HG03103 (cell line): ENCODE results near the gene CACNG8.

Source experiments
- ATAC-seq: cut with Tn5 transposase; IDR thresholded peaks from one replicate; pipeline ENCODE4 v1.9.1; 2021; ENCODE audit warnings: low read depth; ENCODE audit not compliant: unreplicated experiment

CACNG8 gene

DNA sequence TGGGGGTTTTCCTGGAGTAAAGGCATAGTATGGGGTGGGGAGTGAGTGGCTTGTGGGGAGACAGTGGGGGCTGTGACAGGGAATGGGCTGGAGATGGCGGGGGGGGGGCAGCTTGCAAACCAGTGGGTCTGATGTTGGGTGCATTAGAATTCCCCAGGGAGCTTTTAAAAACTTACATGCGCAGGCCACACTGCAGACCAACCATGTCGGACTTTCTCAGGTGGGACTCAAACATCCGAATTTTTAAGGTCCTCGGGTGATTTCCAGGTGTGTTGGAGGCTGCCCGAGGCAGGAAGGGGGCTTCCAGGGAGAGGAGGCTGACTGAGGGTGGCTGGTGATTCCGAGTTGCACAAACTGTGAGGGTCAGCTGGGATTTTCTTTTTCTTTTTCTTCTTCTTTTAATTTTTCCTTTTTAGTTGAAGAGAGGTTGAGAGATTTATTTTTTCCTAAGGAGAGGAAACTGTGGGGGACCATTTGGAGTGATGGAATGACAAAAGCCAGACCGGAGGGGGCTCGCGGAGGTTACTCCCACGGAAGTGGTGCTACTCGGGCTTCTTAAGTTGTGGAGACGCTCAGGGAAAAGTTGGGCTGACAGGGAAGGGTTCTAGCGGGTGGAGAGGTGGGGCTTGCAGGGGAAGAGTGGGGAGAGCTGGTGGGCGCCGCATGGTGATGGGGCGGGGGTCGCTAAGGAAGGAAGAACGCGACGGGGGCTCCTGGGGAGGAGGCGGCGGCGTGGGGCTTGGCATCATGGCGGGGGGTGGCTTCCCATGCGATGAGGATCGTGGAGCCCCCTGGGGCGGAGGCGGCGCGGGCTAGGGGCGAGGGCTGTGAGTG, 997 bp upstream of the CACNG8 start:
- ATAC-seq, result no peak

DNA sequence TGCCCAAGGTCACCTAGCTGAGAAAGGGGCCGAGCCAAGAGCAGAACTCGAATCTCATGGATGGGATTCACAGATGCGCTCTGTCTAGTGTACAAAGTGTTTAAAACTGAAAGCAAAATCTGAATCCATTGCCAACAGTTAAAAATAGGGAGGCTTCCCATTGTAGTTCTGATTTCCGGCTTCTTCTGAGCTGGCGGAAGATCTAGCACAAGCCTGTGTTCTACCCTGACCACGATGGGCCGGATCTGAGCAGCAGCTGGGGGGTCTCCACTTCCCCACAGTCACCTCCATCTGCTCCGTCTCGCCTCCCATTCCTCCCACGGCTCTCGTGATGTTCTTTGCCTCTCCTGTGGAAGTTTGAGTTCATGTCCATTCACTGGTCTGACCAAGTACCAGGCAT, 2.4 kb downstream of the CACNG8 start:
- ATAC-seq, result no peak

DNA sequence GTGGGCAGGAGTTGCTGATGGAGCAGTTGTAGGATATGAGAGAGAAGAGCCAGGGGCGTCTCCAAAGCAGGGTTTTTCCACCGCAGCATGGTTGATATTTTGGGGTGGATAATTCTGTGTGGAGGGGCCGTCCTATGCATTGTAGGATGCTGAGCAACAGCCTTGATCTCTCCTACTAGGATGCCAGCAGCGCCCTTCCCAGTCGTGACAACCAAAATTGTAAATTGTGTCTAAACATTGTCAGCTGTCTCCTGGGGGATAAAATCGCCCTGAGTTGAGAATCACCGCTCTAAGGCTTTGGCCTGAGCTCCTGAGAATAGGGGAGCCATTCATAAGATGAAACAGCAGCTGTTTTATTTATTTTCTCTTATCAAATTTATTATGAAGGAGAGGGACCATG, 4.2 kb downstream of the CACNG8 start:
- ATAC-seq, result no peak

DNA sequence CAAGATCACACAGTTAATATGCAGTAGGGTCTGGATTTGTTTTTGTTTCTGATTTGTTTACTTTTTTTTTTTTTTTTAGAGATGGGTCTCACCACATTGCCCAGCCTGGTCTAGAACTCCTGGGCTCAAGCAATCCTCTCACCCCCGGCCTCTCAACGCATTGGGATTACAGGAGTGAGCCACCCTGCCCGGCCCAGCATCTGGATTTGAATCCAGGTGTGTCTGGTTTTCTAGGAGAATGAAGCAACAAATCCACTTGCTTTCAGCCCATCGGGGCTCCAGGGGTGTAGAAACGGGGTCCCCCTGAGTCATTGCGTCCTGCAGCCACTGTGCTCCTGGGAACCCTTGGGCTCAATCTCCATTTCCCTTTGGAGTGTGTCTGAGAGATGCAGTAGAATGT, 6.6 kb downstream of the CACNG8 start:
- no peak for ATAC-seq

DNA sequence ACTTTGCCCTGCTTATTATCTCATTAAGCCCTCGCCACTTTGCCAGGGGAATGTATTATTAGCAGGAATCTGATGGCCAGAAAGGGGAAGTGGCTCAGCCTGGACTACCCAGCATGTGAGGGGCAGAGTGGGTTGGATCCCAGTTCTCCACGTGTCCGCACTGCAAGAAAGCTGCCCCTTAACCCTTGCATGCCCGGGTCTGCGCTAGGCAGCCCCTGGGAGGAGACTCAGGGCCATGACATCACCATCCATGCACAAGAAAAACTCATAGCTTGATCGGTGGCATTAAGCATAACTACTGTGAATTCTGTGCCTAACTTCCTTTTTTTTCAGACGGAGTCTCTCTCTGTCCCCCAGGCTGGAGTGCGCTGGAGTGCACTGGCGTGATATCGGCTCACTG, 8.9 kb downstream of the CACNG8 start:
- no peak for ATAC-seq

DNA sequence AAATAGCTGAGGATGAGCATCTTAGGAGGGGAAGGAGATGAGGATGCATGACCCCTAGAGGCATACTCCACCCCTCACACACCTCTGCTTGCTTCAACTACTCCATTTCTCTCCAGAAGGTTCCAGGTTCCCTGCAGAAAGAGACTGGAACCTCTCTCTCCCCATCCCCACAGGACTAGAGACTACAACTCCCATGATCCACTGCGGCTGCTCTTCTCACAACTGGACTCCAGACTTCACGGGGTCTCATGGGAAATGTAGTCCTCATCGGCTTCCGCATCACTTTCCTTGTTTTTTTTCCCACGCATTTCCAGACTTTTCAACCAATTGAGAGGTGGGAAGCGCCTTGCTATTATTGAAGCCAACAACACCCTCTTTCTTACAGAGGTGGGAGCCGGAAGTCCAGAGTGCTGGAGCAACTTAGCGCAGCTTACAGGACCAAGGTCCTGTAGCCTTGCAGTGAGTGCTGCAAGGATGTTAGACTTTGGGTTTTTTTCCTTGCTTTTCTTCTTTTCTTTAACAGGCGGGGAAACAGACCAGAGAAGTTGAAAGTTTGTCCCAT, 14.8 kb downstream of the CACNG8 start:
- ATAC-seq, result no peak

DNA sequence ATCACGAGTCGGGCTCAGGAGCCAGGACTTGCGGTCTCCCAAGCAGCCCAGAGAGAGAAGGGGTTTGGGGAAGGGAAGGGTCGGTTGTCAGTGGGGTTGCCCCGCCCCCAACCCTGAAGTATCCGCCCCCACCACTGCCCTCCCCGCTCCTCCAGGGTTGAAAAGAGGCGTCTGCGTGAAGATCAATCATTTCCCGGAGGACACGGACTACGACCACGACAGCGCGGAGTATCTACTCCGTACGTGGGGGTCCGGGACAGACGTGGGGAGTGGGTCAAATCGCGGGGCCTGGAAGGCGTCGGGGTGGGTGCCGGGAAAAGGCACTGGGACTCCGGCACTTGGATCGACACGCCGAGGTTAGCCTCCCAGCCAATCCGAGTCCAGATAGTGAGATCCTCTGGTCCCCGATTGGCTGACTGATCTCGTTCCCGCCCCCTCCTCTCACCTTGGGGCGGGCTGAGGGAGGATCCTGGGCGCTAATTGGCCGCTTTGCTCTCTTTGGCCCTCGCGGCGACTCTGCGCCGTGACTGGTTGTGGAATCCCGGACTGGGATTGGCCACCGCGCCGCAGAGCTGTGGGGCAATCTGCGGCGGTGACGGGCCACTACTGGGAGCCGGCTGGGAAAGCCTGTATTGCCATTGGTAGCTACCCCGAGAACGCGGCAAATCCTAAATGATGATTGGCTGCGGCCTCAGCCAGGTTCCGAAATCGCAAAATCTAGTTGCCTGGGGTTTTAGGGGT, 15.4 kb downstream of the CACNG8 start:
- ATAC-seq, result no peak

DNA sequence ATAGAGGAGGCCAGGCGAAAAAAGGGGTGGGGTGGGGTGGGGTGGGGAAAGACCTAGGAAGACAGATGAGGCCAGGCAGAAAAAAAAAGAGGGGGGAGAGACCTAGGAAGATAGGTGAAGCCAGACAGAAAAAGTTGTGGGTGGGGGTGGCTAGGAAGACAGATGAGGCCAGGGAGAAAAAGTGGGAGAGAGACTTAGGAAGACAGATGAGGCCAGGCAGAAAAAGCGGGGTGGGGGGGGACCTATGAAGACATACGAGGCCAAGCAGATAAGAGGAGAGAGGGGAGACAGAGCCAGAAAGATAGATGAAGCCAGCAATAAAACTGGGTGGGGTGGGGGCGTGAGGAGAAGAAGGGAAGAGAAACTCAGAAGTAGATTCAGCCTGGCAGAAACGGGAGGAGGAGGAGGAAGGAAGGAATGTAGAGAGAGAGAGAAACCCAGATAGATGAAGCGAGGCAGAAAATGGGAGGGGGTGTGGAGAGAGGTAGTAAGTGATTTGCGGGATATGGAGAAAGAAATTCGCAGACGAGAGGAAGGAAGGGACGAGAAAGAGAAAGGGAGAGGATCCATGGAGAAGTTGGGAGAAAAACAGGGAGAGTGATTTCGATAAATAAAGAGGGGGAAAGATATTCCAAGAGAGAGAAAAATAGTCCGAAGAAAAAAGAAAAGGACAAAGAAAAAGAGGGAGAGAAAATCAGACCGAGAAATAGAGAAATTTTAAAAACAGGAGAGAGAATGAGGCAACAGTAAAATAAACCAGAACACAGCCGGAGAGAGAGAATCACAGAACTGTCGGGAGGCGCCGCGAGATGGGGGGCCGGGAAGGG, 16.5 kb downstream of the CACNG8 start:
- ATAC-seq, result no peak

DNA sequence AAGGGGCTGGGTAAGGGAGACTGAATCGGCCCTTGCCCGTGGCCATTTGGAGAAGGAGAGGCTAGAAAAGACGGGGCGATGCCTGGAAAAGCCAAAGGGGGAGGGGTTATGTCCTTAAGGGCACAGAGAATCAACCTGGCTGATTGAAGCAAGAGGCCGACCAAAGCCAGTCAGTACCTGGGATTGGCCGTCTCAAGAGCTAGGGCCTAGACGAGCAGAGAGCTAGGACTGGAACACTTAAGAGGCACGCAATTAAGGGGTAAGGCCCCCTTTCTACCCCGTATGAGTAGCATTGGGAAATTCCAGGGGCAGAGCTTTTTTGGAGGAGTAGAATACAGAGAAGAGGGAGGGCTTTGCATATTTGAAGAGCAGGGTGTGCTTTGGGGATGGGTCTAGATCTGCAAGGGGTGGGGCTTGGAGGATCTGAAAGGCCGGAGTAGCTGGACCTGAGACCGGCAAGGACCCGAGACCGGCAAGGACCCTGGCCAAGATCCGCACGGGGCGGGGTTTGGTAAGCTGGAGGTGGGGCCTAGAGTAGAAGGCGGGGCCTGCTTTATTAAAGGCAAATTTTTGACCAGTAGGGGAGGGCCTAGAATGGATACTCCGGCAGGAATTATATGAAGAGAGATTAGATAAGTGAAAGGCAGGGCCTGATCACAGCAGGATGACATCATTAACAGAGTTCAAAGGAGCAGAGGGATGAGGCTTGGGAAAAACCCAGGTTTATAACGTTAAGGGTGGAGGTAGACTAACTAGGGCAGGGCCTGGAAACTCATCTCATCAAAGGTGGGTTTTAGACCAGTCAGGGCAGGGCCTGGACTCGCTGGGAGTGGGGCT, 18.0 kb downstream of the CACNG8 start:
- ATAC-seq, result no peak

DNA sequence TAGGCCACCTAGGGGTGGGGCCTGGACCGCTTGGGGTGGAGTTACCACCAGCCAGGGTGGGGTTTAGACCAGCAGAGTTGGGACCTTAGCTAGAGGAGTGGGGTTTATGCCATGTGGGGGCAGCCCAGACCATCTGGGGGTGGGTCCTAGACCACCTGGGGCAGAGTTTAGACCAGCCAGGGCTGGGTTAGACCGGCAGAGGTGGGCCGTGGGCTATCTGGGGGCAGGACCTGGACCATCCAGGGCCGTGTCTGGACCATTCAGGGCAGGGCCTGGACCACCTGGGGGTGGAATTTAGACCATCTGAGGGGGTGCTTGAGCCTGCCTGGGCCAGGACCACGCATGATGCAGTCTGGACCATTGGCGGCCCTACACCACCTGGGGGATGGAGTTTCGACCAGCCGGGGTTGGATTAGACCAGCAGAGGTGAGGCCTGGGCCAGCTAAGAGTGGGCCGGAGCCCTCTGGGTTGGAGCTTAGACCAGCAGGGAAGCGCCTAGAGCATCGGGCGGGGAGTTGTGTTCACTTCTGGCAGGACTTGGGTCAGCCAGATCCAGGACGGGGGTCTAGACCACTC, 18.7 kb downstream of the CACNG8 start:
- ATAC-seq, result no peak

DNA sequence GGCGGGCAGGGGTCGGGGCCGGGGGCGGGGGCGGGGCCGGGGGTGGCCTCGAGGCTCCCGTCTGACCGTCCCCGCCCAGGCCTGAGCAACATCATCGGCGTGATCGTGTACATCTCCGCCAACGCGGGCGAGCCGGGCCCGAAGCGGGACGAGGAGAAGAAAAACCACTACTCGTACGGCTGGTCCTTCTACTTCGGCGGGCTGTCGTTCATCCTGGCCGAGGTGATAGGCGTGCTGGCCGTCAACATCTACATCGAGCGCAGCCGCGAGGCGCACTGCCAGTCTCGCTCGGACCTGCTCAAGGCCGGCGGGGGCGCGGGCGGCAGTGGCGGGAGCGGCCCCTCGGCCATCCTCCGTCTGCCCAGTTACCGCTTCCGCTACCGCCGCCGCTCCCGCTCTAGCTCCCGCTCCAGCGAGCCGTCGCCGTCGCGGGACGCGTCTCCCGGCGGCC, 19.3 kb downstream of the CACNG8 start:
- no peak for ATAC-seq

DNA sequence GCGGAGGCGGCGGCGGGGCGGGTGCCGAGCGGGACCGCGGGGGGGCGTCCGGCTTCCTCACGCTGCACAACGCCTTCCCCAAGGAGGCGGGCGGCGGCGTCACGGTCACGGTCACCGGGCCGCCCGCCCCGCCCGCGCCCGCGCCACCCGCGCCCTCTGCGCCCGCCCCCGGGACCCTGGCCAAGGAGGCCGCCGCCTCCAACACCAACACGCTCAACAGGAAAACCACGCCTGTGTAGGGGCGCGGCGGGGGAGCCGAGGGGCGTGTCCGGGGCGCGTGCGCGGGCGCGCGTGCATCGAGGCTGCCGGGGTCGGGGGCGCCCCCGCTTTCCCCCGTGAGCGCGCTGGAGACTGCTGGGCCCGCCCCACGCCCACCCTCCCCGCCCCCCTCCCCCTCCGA, 19.9 kb downstream of the CACNG8 start:
- ATAC-seq, result no peak

DNA sequence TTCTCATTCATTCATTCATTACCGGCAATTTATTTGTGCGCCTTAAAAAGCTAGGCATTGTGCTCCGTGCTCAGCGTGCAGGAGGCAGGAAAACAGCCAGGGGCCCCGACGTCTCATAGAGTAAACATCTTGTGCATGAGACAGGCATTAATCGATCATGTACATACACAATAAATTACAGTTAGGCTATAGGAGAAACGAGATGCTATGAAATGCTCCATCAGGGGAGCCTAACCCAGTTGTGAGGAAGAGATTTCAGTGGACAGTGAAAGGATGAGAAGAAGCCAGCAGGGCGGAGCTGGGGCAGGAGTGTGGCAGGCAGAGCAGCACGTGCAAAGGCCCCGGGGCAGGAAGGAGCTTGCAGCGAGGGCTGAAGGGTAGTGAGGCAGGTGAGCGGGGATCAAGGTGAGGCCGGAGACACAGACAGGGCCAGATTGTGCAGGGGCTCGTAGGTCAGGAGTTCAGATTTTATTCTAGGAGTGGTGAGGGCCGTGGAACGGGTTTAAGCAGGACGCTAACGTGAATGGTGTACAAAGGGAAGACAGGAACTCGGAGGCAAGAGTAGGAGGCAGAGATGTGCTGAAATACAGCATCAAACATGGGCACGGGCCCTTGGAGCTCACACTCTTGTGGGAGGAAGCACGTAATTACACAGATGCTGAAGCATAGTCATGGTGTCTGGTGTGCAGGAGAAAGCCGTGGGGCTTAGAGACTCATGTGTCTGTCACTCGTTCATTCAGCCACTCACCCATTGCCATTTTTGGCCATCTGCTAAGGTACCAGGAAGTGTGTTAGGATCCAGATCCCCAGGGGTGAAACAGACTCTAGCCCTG, 20.9 kb downstream of the CACNG8 start:
- no peak for ATAC-seq

DNA sequence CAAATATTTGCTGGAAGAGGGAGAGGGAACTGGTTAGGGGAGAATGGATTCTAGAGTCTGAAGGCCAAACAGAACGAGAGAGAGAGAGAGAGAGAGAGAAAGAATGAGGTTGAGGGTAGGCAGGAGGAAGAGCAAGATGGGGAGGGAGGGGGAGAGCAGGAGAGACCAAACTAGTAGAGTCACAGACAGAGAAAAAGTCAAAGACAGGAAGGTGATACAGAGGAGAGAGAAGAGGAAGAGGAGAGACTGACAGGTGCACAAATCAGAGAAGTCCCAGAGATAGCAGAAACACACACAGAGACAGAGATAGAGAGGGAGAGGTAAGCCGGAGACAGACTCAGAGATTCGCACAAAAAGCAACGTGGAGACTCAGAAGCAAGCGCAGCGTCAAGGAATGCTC, 23.1 kb downstream of the CACNG8 start:
- ATAC-seq, result no peak

DNA sequence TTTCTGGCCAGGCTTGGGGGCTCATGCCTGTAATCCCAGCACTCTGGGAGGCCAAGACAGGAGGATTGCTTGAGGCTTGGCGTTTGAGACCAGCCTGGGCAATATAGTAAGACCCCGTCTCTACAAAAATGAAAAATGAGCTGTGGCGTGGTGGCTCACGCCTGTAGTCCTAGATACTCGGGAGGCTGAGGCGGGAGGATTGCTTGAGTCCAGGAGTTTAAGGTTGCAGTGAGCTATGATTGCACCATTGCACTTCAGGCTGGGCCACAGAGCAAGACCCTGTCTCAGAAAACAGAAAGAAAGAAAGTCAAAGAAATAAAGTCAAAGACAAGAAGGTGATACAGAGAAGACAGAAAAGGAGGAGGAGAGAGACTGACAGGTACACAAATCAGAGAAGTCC, 26.2 kb downstream of the CACNG8 start:
- no peak for ATAC-seq

DNA sequence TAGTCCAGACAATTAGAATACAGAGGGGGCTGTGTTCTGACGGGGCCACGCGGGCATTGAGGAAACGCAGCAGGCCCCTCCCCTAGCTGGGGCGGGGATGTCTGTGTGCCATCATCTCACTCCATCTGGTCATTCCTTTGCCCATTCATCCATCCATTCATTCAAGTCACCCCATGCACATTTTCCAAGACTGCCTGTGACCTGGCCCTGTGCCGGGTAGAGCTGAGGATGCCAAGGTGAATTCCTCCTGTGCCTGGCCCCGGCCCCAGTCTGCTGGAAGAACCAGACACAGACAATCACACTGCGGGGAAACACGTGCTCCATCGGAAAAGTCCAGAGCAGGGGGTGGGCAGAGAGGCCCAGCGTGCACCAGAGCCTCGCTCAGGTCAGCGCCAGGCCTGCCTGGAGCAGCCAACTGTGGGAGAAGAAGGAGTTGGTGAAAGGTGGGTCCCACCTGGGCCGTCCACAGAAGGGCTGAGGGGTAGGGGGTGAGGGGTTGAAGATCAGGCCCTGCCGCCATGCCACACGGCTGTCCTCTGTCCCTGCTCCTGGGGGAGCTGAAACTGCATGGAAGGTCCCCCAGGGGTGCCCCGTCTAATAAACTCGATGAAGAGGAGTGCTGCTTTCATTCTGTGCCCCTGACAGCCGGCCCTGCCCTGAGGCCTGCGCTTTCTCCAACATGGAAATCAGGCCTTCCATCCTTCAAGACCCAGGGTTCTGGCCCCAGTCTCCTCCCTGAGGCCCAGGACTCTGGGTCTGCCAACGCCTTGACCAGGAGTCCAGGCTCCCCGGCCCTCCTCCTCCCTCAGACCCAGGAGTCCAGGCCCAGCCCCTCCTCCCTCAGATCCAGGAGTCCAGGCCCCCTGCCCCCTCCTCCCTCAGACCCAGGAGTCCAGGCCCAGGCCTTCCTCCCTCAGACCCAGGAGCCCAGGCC, 27.1 kb downstream of the CACNG8 start:
- no peak for ATAC-seq

DNA sequence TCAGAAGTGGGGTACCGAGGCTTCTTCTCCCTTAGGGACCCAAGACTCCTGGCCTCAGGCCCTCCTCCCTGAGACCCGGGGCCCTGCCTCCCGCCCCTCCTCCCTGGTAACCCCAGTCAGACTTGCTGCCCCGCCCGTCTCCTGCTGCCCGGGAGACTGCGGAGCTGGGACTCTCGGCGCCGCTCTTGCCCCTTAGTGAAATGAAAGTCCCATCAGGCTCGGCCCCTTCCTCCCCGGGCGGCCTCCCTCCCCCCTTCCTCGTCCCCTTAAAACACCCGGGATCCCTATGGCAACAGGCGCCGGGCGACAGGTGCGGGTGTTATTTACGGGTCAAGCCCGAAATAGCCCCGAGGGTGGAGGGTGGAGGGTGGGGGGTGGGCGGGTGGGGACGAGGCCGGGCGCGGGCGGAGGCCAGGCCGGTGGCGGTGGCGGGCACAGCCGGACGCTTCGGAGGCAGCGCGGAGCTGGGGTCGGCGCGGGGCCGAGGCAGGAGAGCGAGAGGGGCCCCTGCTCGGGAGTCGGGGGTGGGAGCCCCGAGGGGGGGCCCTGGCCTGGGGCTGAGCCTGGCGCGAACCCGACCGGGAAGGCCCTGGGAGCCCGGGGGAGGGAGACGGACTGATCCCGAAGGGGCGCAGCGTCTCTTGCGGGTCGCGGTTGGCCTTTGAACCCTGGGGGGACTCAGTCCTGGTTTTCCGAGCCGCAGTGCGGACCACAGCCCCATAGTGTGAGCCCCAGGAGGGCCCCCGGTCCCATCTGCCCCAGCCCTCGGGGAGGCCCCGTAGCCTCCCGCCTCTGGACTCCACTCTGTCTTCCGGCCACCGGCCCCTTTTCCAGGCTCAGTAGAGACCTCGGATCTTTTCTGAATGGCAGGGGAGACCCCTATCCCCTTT, 28.7 kb downstream of the CACNG8 start, which contains the start of gene CACNG6:
Gene CACNG6 (plus strand): TSS at position 414 of the 890 bp plus-strand sequence. CDS start 1,241 bp downstream, outside the sequence.
- ATAC-seq, result no peak
